Esophagus squamous epithelium (tissue), 4 donors: ENCODE results near the gene FOXO3.

ENCODE experiments used
- CTCF ChIP-seq, 6 experiments: fragments of 450-650 bp in 4 of 6; fragments of 200-600 bp in 2 of 6; sonication (generic) in 2 of 6; IDR thresholded peaks; one replicate each; pipeline ENCODE4 v1.5.1; 2016 to 2019; ENCODE audit warnings: antibody characterized with exemption in 6 of 6, mild to moderate bottlenecking in 4 of 6, moderate library complexity in 4 of 6
- POLR2A ChIP-seq, 4 donors: fragments of 450-650 bp; IDR thresholded peaks; one replicate each; pipeline ENCODE4 v1.6.1; 2017; ENCODE audit warnings: antibody characterized with exemption in 4 of 4, mild to moderate bottlenecking in 4 of 4, moderate library complexity in 3 of 4

GRCh38 chr6:108721286-108721685 lies 160.6 kb downstream of the FOXO3 start:
- TF ChIP-seq POLR2A (IDR thresholded peaks at IDR 0.05) (no peak), CTCF (IDR thresholded peaks at IDR 0.05) (no peak)
